GM18870 (cell line): ENCODE results near the gene RASSF1.
"Not testable (repeated sequence)": the region's sequence is repeated elsewhere in the genome, so short reads cannot be mapped to it uniquely, and the experiment has no call there.

Source experiments
- ATAC-seq: cut with Tn5 transposase; IDR thresholded peaks from one replicate; pipeline ENCODE4 v1.9.1; 2021; ENCODE audit warnings: moderate library complexity; ENCODE audit not compliant: unreplicated experiment

RASSF1 gene

GRCh38 chr3:50325497-50326181, 15.0 kb downstream of the RASSF1 start:
- ATAC-seq, result no peak

- no peak for ATAC-seq
Observed at GRCh38 chr3:50325113-50325480, 15.5 kb downstream of the RASSF1 start.

- no peak for ATAC-seq
Observed at GRCh38 chr3:50324351-50325112, 16.1 kb downstream of the RASSF1 start.

- ATAC-seq, result no peak
Observed at GRCh38 chr3:50323614-50324199, 16.9 kb downstream of the RASSF1 start.

- no peak for ATAC-seq
Observed at GRCh38 chr3:50323092-50323600, 17.5 kb downstream of the RASSF1 start.

GRCh38 chr3:50322386-50323091, 18.1 kb downstream of the RASSF1 start, which contains the start of gene HYAL2:
Gene HYAL2, minus strand, starts transcription at chr3:50322745. Its CDS starts 2,256 bp downstream, at chr3:50320489.
- no peak for ATAC-seq

- no peak for ATAC-seq
Observed at GRCh38 chr3:50322115-50322385, 18.6 kb downstream of the RASSF1 start.

- ATAC-seq, result peak; percentile 51
Observed at GRCh38 chr3:50321336-50322114, 19.1 kb downstream of the RASSF1 start.

- peak; percentile 27 for ATAC-seq
Observed at GRCh38 chr3:50320853-50321335, 19.7 kb downstream of the RASSF1 start.

- no peak for ATAC-seq
Observed at GRCh38 chr3:50319894-50320625, 20.6 kb downstream of the RASSF1 start.

- ATAC-seq, result no peak
Observed at GRCh38 chr3:50319181-50319893, 21.3 kb downstream of the RASSF1 start.

GRCh38 chr3:50318615-50319014, 22.0 kb downstream of the RASSF1 start:
- ATAC-seq, result no peak

GRCh38 chr3:50318163-50318562, 22.5 kb downstream of the RASSF1 start:
- ATAC-seq, result no peak

GRCh38 chr3:50317300-50317699, 23.3 kb downstream of the RASSF1 start:
- no peak for ATAC-seq

- no peak for ATAC-seq
Observed at GRCh38 chr3:50316657-50317242, 23.9 kb downstream of the RASSF1 start.

- no peak for ATAC-seq
Observed at GRCh38 chr3:50314816-50315215, 25.8 kb downstream of the RASSF1 start.

- ATAC-seq, result no peak
Observed at GRCh38 chr3:50314342-50314741, 26.3 kb downstream of the RASSF1 start.

GRCh38 chr3:50312041-50312440, 28.6 kb downstream of the RASSF1 start:
- ATAC-seq, result not testable (repeated sequence)

- ATAC-seq, result no peak
Observed at GRCh38 chr3:50304601-50305000, 36.0 kb downstream of the RASSF1 start.
